ENCODE measurements around the gene ENAH.
"Not testable (repeated sequence)": the region's sequence is repeated elsewhere in the genome, so short reads cannot be mapped to it uniquely, and the experiment has no call there.

Gene ENAH

GRCh38 chr1:225644666-225645065 lies 8.3 kb downstream of the ENAH start:
- no peak for DNase-seq (ENCODE audit: low spot score)

- no peak for DNase-seq (ENCODE audit: low spot score)
These were observed 10.7 kb downstream of the ENAH start for GRCh38 chr1:225642177-225642576.

- DNase-seq (ENCODE audit: low spot score) = no peak
These were observed 14.1 kb downstream of the ENAH start for GRCh38 chr1:225638853-225639252.

GRCh38 chr1:225637651-225638199 lies 15.2 kb downstream of the ENAH start:
- DNase-seq (ENCODE audit: low spot score) = no peak

- not testable (repeated sequence) for DNase-seq (ENCODE audit: low spot score)
These were observed 15.9 kb downstream of the ENAH start for GRCh38 chr1:225636992-225637391.

- no peak for DNase-seq (ENCODE audit: low spot score)
These were observed 17.3 kb downstream of the ENAH start for GRCh38 chr1:225635649-225636048.

- DNase-seq (ENCODE audit: low spot score) = not testable (repeated sequence)
These were observed 20.1 kb downstream of the ENAH start for GRCh38 chr1:225632836-225633235.

- no peak for DNase-seq (ENCODE audit: low spot score)
These were observed 21.8 kb downstream of the ENAH start for GRCh38 chr1:225631021-225631663.

- no peak for DNase-seq (ENCODE audit: low spot score)
These were observed 23.4 kb downstream of the ENAH start for GRCh38 chr1:225629483-225629882.

GRCh38 chr1:225628794-225629193 lies 24.1 kb downstream of the ENAH start:
- not testable (repeated sequence) for DNase-seq (ENCODE audit: low spot score)

GRCh38 chr1:225627304-225627947 lies 25.5 kb downstream of the ENAH start:
- no peak for DNase-seq (ENCODE audit: low spot score)

GRCh38 chr1:225626698-225627097 lies 26.2 kb downstream of the ENAH start:
- no peak for DNase-seq (ENCODE audit: low spot score)

GRCh38 chr1:225617956-225618355 lies 35.0 kb downstream of the ENAH start:
- DNase-seq (ENCODE audit: low spot score) = peak; percentile 14

GRCh38 chr1:225617479-225617878 lies 35.4 kb downstream of the ENAH start:
- no peak for DNase-seq (ENCODE audit: low spot score)

- DNase-seq (ENCODE audit: low spot score) = not testable (repeated sequence)
These were observed 37.5 kb downstream of the ENAH start for GRCh38 chr1:225615403-225615790.

- DNase-seq (ENCODE audit: low spot score) = no peak
These were observed 39.9 kb downstream of the ENAH start for GRCh38 chr1:225613006-225613405.

GRCh38 chr1:225612287-225612686 lies 40.6 kb downstream of the ENAH start:
- no peak for DNase-seq (ENCODE audit: low spot score)

- no peak for DNase-seq (ENCODE audit: low spot score)
These were observed 41.2 kb downstream of the ENAH start for GRCh38 chr1:225611537-225612223.

GRCh38 chr1:225610539-225610938 lies 42.4 kb downstream of the ENAH start:
- no peak for DNase-seq (ENCODE audit: low spot score)

GRCh38 chr1:225608014-225608796 lies 44.7 kb downstream of the ENAH start:
- DNase-seq (ENCODE audit: low spot score) = no peak

GRCh38 chr1:225607355-225607754 lies 45.6 kb downstream of the ENAH start:
- DNase-seq (ENCODE audit: low spot score) = no peak
